Body of pancreas (tissue), 4 donors: ENCODE measurements around the gene PLXNA1.

Experiments
- POLR2A ChIP-seq, 3 donors: fragments of 450-650 bp; IDR thresholded peaks; one replicate each; pipeline ENCODE4 v1.6.1; 2016; ENCODE audit warnings: antibody characterized with exemption in 3 of 3, mild to moderate bottlenecking in 2 of 3
- TF ChIP-seq, protein P1 (sequence below), 7 experiments: fragments of 450-650 bp in 4 of 7; fragments of 200-600 bp in 3 of 7; sonication (generic) in 3 of 7; IDR thresholded peaks; one replicate each; pipeline ENCODE4 v1.5.1; 2016 to 2019; ENCODE audit warnings: antibody characterized with exemption in 7 of 7

DNA sequence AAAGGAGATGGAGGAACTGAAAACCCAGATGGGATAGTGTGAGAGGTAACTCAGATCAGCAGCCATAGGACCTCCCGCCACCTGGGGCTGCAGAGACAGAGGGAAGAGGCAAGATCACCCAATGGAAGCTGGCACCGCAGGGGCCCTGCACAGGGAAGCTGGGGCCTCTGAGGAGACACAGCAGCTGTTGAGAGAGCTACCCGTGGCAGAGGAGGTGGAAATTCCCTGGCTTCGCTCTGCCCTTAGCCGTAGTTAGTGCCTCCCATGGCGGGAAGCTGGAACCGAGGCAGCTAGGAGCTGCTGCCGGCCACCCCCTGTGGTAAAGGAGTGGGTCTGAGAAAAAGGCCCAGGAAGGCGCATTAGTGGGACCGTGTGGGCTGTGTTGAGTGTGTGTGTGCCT lies 18.0 kb upstream of the PLXNA1 start:
- TF ChIP-seq, protein P1, sequence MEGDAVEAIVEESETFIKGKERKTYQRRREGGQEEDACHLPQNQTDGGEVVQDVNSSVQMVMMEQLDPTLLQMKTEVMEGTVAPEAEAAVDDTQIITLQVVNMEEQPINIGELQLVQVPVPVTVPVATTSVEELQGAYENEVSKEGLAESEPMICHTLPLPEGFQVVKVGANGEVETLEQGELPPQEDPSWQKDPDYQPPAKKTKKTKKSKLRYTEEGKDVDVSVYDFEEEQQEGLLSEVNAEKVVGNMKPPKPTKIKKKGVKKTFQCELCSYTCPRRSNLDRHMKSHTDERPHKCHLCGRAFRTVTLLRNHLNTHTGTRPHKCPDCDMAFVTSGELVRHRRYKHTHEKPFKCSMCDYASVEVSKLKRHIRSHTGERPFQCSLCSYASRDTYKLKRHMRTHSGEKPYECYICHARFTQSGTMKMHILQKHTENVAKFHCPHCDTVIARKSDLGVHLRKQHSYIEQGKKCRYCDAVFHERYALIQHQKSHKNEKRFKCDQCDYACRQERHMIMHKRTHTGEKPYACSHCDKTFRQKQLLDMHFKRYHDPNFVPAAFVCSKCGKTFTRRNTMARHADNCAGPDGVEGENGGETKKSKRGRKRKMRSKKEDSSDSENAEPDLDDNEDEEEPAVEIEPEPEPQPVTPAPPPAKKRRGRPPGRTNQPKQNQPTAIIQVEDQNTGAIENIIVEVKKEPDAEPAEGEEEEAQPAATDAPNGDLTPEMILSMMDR (IDR thresholded peaks at IDR 0.05), result no peak
- TF ChIP-seq POLR2A (IDR thresholded peaks at IDR 0.05), result no peak
